ENCODE results near the gene MVB12B. TPM values are rescaled to one million over a fixed set of nuclear protein-coding genes. Genes with fewer than 3 reads are reported as not detected.

MVB12B gene
- total and polyA plus RNA-seq, 10 donors: 2.8 to 52.4 (median 34.8) TPM

DNA sequence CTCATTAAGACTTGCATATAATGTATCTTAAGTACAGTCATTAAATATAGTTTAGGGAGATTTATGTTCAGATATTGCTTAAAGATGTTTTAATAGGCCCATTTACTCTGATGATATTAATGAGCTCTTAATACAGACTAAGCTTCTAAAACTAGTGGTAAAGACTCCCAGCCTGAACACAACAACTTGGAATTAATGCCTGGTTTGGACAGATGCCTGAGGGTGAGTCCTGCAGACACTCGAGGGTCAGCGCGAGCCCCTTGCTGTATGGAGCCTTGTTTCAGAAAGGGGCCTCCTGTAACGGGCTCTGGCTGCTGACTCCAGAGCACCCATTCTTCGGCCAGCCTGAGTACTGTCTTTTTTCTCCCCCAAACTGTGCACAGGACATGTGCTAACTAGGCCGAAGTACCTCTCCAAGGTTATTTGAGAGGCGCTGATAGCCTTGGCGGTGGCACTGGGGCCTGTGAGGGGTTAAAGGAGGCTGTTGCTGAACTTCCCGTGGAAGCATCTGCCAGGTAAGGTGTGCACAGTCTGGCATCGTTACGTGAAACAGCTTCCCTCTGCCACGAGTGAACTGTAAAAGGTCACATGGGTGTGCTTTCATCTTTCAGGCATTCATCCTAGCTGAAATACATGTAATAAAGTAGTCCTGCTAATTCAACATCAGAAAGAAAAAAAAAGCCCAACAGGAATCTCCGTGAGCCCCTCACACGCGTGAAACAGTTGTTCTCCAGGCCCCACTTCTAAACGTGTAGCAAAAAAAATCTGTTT lies 113.4 kb downstream of the MVB12B start:
- TF ChIP-seq POLR2AphosphoS5 (IDR thresholded peaks at IDR 0.05) (no peak), POLR2A (IDR thresholded peaks at IDR 0.05) (no peak), CTCF (IDR thresholded peaks at IDR 0.05 in 8 of 11, conservative IDR thresholded peaks at IDR 0.05 in 3 of 11) (no peak)
- H3K27ac ChIP-seq: no peak overlapping the region
- H3K4me1 ChIP-seq: peaks cover 0 to 12% (median 4%) of the 10 kb centered on the region in 6 donors
- 81 to 93% (median 86%) methylated on average over 16 of the region's 16 CpGs for WGBS, 5 donors
- H3K36me3 ChIP-seq: peaks cover 0 to 18% (median 0%) of the 10 kb centered on the region in 6 donors
- H3K27me3 ChIP-seq (replicated peaks in 1 of 7): no peaks in the 10 kb centered on the region
- intact Hi-C loops (cut with DNase I; ENCODE audit: low total_unique reads): no loop called here
- H3K9me3 ChIP-seq: no peaks in the 10 kb centered on the region
- H3K4me3 ChIP-seq: no peak overlapping the region
- DNase-seq: no peak

DNA sequence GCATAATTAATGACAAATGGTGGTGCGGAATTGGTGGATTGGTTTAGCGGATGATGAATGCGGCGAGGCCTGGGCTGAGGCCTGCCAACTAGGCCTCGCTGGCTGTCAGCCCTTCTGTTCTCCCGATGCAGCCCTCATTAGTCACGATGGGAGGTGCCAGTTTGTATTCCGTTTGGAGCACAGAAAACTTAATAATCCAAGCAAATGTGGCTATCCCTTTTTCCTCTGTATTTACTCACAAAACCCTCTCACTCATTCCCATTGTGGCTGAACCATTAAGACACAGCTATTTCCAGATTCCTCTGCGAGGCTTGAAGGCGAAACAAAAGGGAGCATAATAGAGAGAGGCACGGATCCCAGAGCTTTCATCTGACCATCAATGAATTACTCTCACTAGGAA lies 114.3 kb downstream of the MVB12B start:
- Histone ChIP-seq H3K27ac (no peak overlapping the region), H3K27me3 (replicated peaks in 1 of 7) (no peaks in the 10 kb centered on the region), H3K9me3 (no peaks in the 10 kb centered on the region), H3K36me3 (peaks cover 0 to 14% (median 0%) of the 10 kb centered on the region in 6 donors), H3K4me3 (no peak overlapping the region), H3K4me1 (peaks cover 0 to 4% (median 1%) of the 10 kb centered on the region in 6 donors)
- intact Hi-C loops (cut with DNase I; ENCODE audit: low total_unique reads): no loop called here
- no peak for DNase-seq
- 94 to 99% (median 97%) methylated on average over 11 of the region's 11 CpGs for WGBS, 5 donors
- TF ChIP-seq POLR2AphosphoS5 (IDR thresholded peaks at IDR 0.05): no peak
- TF ChIP-seq CTCF (IDR thresholded peaks at IDR 0.05 in 8 of 11, conservative IDR thresholded peaks at IDR 0.05 in 3 of 11): no peak
- no peak for TF ChIP-seq POLR2A (IDR thresholded peaks at IDR 0.05)

DNA sequence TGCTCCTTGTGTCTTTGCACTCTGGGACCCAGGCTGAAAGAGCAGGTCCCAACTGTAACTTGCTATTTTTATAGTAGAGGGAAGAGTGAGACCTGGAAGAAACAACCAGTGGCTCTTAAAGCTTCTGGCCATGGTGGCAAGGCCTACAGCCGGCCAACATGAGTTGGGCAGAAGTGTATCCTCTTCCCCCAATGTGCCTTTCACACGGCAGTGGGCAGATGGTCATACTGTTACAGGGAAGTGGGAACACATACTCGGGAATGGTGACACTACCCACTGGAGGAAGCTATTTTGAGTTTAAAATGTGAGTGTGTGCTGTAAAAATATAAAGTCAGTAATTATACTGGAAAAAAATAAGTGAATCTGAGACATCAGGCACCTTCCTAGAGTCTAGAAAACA lies 116.0 kb downstream of the MVB12B start:
- no peak overlapping the region for H3K4me3 ChIP-seq
- DNase-seq: no peak
- no peaks in the 10 kb centered on the region for H3K27me3 ChIP-seq (replicated peaks in 1 of 7)
- H3K36me3 ChIP-seq: peaks cover 0 to 15% (median 0%) of the 10 kb centered on the region in 6 donors
- intact Hi-C loops (cut with DNase I; ENCODE audit: low total_unique reads): no loop called here
- no peak for TF ChIP-seq POLR2A (IDR thresholded peaks at IDR 0.05)
- no peak for TF ChIP-seq CTCF (IDR thresholded peaks at IDR 0.05 in 8 of 11, conservative IDR thresholded peaks at IDR 0.05 in 3 of 11)
- TF ChIP-seq POLR2AphosphoS5 (IDR thresholded peaks at IDR 0.05): no peak
- H3K27ac ChIP-seq: no peak overlapping the region
- 79 to 88% (median 85%) methylated on average over 3 of the region's 3 CpGs for WGBS, 5 donors
- peaks cover 0 to 4% (median 0%) of the 10 kb centered on the region in 6 donors for H3K4me1 ChIP-seq
- no peaks in the 10 kb centered on the region for H3K9me3 ChIP-seq

DNA sequence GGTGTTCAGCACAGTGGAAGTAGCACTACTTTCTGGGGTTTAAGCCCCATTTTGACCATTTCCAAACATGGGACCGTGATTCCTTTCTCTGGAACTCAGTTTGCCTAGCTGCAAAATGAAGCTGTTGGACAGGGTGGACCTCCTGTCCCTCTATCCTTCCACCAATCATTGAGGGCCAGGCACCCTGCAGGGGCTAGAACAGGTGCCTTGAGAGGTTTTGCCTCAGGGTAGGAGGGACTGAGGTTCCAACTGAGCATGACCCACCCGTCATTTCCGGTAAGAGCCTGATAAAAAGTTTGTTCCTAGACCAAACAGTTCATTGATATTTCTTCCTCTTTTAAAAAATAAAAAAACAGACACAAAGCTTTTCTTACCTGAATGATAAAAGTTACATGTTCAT lies 116.5 kb downstream of the MVB12B start:
- Histone ChIP-seq H3K27ac (no peak overlapping the region), H3K9me3 (no peaks in the 10 kb centered on the region), H3K4me3 (no peak overlapping the region), H3K36me3 (peaks cover 0 to 20% (median 0%) of the 10 kb centered on the region in 6 donors), H3K4me1 (peaks cover 0 to 4% (median 0%) of the 10 kb centered on the region in 6 donors), H3K27me3 (replicated peaks in 1 of 7) (no peaks in the 10 kb centered on the region)
- DNase-seq: peak; percentile 33
- 66 to 86% (median 85%) methylated on average over 3 of the region's 3 CpGs for WGBS, 5 donors
- intact Hi-C loops (cut with DNase I; ENCODE audit: low total_unique reads): no loop called here
- TF ChIP-seq POLR2A (IDR thresholded peaks at IDR 0.05): no peak
- no peak for TF ChIP-seq POLR2AphosphoS5 (IDR thresholded peaks at IDR 0.05)
